Neural cell (in vitro differentiated cells): Measurements from ENCODE around the gene RNF225. TPM values are rescaled to one million over a fixed set of nuclear protein-coding genes. Genes with fewer than 3 reads are reported as not detected.
"Not testable (repeated sequence)": the region's sequence is repeated elsewhere in the genome, so short reads cannot be mapped to it uniquely, and the experiment has no call there.

Experiments
- H2AFZ ChIP-seq: fragments of 200-600, 300-800 bp; sonication (generic), shearing (Covaris generic); 2 replicates; pipeline ENCODE4 v1.6.0; 2014; ENCODE audit warnings: low read depth, mild to moderate bottlenecking, antibody characterized with exemption, low read length, moderate library complexity
- H3F3A ChIP-seq: fragments of 200-600 bp; shearing (Covaris generic); 2 replicates; pipeline ENCODE4 v1.6.1; 2016; ENCODE audit warnings: mild to moderate bottlenecking, moderate library complexity, mixed read lengths, antibody characterized with exemption, low read length; ENCODE audit not compliant: insufficient read depth, poor library complexity, severe bottlenecking
- H3K27ac ChIP-seq: fragments of 200-600, 300-800 bp; sonication (generic), shearing (Covaris generic); 2 replicates; pipeline ENCODE4 v1.5.1; 2014; ENCODE audit warnings: mild to moderate bottlenecking, low read length, moderate library complexity
- H3K27me3 ChIP-seq: fragments of 300-800, 200-600 bp; sonication (generic), shearing (Covaris generic); 2 replicates; pipeline ENCODE4 v1.6.0; 2014; ENCODE audit warnings: mild to moderate bottlenecking, low read depth, low read length, moderate library complexity; ENCODE audit not compliant: insufficient read depth
- H3K36me3 ChIP-seq: fragments of 300-800, 200-600 bp; sonication (generic), shearing (Covaris generic); 2 replicates; pipeline ENCODE4 v1.5.1; 2014; ENCODE audit warnings: mild to moderate bottlenecking, antibody characterized with exemption, low read length, moderate library complexity; ENCODE audit not compliant: insufficient read depth
- H3K4me2 ChIP-seq: fragments of 300-800, 200-600 bp; sonication (generic), shearing (Covaris generic); 2 replicates; pipeline ENCODE4 v1.6.0; 2014; ENCODE audit warnings: mild to moderate bottlenecking, low read length
- H3K4me3 ChIP-seq: fragments of 300-800, 200-600 bp; sonication (generic), shearing (Covaris generic); 2 replicates; pipeline ENCODE4 v1.5.1; 2014; ENCODE audit warnings: mild to moderate bottlenecking, low read length, moderate library complexity
- H3K79me2 ChIP-seq: fragments of 200-600 bp; shearing (Covaris generic); replicated peaks from 2 replicates; pipeline ENCODE4 v1.6.0; 2014; ENCODE audit warnings: mild to moderate bottlenecking, low read length, moderate library complexity; ENCODE audit not compliant: insufficient read depth
- H3K9ac ChIP-seq: fragments of 300-800, 200-600 bp; sonication (generic), shearing (Covaris generic); 2 replicates; pipeline ENCODE4 v1.6.1; 2016; ENCODE audit warnings: mild to moderate bottlenecking, low read length, mixed read lengths
- H3K9me2 ChIP-seq: fragments of 200-600 bp; shearing (Covaris generic); 2 replicates; pipeline ENCODE4 v1.6.1; 2016; ENCODE audit warnings: mild to moderate bottlenecking, low read length, mixed read lengths; ENCODE audit not compliant: insufficient read depth
- H3K9me3 ChIP-seq: fragments of 200-600, 300-800 bp; sonication (generic), shearing (Covaris generic); 2 replicates; pipeline ENCODE4 v1.6.1; 2016; ENCODE audit warnings: mild to moderate bottlenecking, mixed run types, low read length, moderate library complexity, mixed read lengths
- H4K20me1 ChIP-seq: fragments of 200-600 bp; shearing (Covaris generic); 2 replicates; pipeline ENCODE4 v1.6.1; 2016; ENCODE audit warnings: mild to moderate bottlenecking, mixed run types; ENCODE audit not compliant: insufficient read depth
- EP300 ChIP-seq: fragments of 450-650 bp; conservative IDR thresholded peaks from 2 replicates; pipeline ENCODE4 v1.6.1; 2014; ENCODE audit warnings: antibody characterized with exemption, mild to moderate bottlenecking, moderate library complexity; ENCODE audit not compliant: poor library complexity, severe bottlenecking
- EZH2 ChIP-seq: fragments of 200-600, 300-800 bp; shearing (Covaris generic), sonication (generic); IDR thresholded peaks from 2 replicates; pipeline ENCODE4 v1.6.1; 2014; ENCODE audit warnings: antibody characterized with exemption, low read length, borderline replicate concordance, mild to moderate bottlenecking; ENCODE audit not compliant: insufficient read depth, poor library complexity, severe bottlenecking
- MXI1 ChIP-seq: fragments of 450-650 bp; conservative IDR thresholded peaks from 2 replicates; pipeline ENCODE4 v1.6.1; 2014; ENCODE audit warnings: antibody characterized with exemption, mild to moderate bottlenecking; ENCODE audit not compliant: poor library complexity, severe bottlenecking
- POLR2AphosphoS5 ChIP-seq: IDR thresholded peaks from 2 replicates; pipeline ENCODE4 v1.6.1; 2012
- RAD21 ChIP-seq: fragments of 450-650 bp; conservative IDR thresholded peaks from 2 replicates; pipeline ENCODE4 v1.6.1; 2014; ENCODE audit warnings: antibody characterized with exemption, mild to moderate bottlenecking, moderate library complexity
- REST ChIP-seq: IDR thresholded peaks from 2 replicates; pipeline ENCODE4 v1.6.1; 2012; ENCODE audit warnings: borderline replicate concordance
- SMC3 ChIP-seq: fragments of 450-650 bp; conservative IDR thresholded peaks from 2 replicates; pipeline ENCODE4 v1.6.1; 2014; ENCODE audit warnings: antibody characterized with exemption, mild to moderate bottlenecking, moderate library complexity; ENCODE audit not compliant: poor library complexity
- TAF1 ChIP-seq: IDR thresholded peaks from 2 replicates; pipeline ENCODE4 v1.6.1; 2012; ENCODE audit warnings: low read depth
- polyA plus RNA-seq: library from polyadenylated mRNA; depleted of rRNA; stranded (reverse); fragments of >200 nt; gene quantifications from 2 replicates; pipeline ENCODE4 v1.2.3, GENCODE V29; 2014
- TF ChIP-seq, protein P1 (sequence below): fragments of 450-650 bp; IDR thresholded peaks from 2 replicates; pipeline ENCODE4 v1.5.1; 2014; ENCODE audit warnings: antibody characterized with exemption, mild to moderate bottlenecking, moderate library complexity; ENCODE audit not compliant: poor library complexity, severe bottlenecking

The RNF225 gene
- polyA plus RNA-seq, 1 donor from 2014 or later = not detected

GRCh38 chr19:58374200-58374599, 21.3 kb upstream of the RNF225 start:
- H3K9me3 ChIP-seq = no peaks in the 10 kb centered on the region
- TF ChIP-seq EP300 = no peak
- TF ChIP-seq TAF1 = no peak
- TF ChIP-seq, protein P1, sequence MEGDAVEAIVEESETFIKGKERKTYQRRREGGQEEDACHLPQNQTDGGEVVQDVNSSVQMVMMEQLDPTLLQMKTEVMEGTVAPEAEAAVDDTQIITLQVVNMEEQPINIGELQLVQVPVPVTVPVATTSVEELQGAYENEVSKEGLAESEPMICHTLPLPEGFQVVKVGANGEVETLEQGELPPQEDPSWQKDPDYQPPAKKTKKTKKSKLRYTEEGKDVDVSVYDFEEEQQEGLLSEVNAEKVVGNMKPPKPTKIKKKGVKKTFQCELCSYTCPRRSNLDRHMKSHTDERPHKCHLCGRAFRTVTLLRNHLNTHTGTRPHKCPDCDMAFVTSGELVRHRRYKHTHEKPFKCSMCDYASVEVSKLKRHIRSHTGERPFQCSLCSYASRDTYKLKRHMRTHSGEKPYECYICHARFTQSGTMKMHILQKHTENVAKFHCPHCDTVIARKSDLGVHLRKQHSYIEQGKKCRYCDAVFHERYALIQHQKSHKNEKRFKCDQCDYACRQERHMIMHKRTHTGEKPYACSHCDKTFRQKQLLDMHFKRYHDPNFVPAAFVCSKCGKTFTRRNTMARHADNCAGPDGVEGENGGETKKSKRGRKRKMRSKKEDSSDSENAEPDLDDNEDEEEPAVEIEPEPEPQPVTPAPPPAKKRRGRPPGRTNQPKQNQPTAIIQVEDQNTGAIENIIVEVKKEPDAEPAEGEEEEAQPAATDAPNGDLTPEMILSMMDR = no peak
- TF ChIP-seq SMC3 = no peak
- no peak for TF ChIP-seq POLR2AphosphoS5
- no peak for TF ChIP-seq MXI1
- no peak for TF ChIP-seq REST
- TF ChIP-seq EZH2 = no peak
- TF ChIP-seq RAD21 = no peak
- no peak overlapping the region for H3K27ac ChIP-seq
- no peaks in the 10 kb centered on the region for H3F3A ChIP-seq
- no peaks in the 10 kb centered on the region for H3K9me2 ChIP-seq
- H3K36me3 ChIP-seq = no peaks in the 10 kb centered on the region
- H3K4me2 ChIP-seq = no peak overlapping the region
- no peaks in the 10 kb centered on the region for H4K20me1 ChIP-seq
- H3K9ac ChIP-seq = no peak overlapping the region
- no peak overlapping the region for H3K4me3 ChIP-seq
- H2AFZ ChIP-seq = no peak overlapping the region
- no peaks in the 10 kb centered on the region for H3K79me2 ChIP-seq
- no peaks in the 10 kb centered on the region for H3K27me3 ChIP-seq

DNA sequence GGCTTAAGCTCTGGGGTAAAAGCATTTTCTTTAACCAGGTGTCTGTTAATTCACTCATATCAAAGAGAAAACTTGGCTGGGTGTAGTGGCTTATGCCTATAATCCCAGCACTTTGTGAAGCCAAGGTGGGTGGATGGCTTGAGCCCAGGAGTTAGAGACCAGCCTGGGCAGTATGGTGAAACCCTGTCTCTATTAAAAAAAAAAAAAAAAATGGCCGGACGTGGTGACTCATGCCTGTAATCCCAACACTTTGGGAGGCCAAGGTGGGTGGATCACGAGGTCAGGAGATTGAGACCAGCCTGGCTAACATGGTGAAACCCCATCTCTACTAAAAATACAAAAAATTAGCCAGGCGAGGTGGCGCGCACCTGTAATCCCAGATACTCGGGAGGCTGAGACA, 18.7 kb upstream of the RNF225 start:
- H3F3A ChIP-seq, H3K36me3 ChIP-seq, H3K9ac ChIP-seq, H3K27ac ChIP-seq, H2AFZ ChIP-seq, H3K9me3 ChIP-seq, H4K20me1 ChIP-seq, H3K27me3 ChIP-seq, H3K9me2 ChIP-seq, H3K4me2 ChIP-seq, H3K4me3 ChIP-seq, H3K79me2 ChIP-seq: not testable (repeated sequence)

- Histone ChIP-seq H3K9ac (peak overlapping the region; percentile 89), H4K20me1 (no peaks in the 10 kb centered on the region), H2AFZ (no peak overlapping the region), H3K9me3 (no peaks in the 10 kb centered on the region), H3K36me3 (no peaks in the 10 kb centered on the region), H3F3A (no peaks in the 10 kb centered on the region), H3K79me2 (no peaks in the 10 kb centered on the region), H3K27ac (peak overlapping the region; percentile 93), H3K4me3 (peak overlapping the region; percentile 78), H3K9me2 (no peaks in the 10 kb centered on the region), H3K27me3 (no peaks in the 10 kb centered on the region), H3K4me2 (no peak overlapping the region)
- TF ChIP-seq SMC3 = no peak
- no peak for TF ChIP-seq EZH2
- TF ChIP-seq REST = no peak
- TF ChIP-seq POLR2AphosphoS5 = no peak
- TF ChIP-seq EP300 = no peak
- no peak for TF ChIP-seq TAF1
- TF ChIP-seq MXI1 = no peak
- TF ChIP-seq, protein P1 = no peak
Measured at GRCh38 chr19:58379246-58379645, 16.2 kb upstream of the RNF225 start.
